Mesendoderm (in vitro differentiated cells): Measurements from ENCODE around the gene SLC16A9.
"Not testable (repeated sequence)": the region's sequence is repeated elsewhere in the genome, so short reads cannot be mapped to it uniquely, and the experiment has no call there.

Experiments
- DNase-seq: peaks from one replicate; pipeline ENCODE4 v3.0.0; 2013
- H2AK5ac ChIP-seq: 2 replicates; pipeline ENCODE4 v1.6.1; 2013; ENCODE audit warnings: low read length, inconsistent platforms
- H2BK120ac ChIP-seq: 2 replicates; pipeline ENCODE4 v1.6.1; 2013; ENCODE audit warnings: low read depth, mild to moderate bottlenecking, low read length, moderate library complexity, mixed read lengths
- H2BK15ac ChIP-seq: replicated peaks from 2 replicates; pipeline ENCODE4 v1.6.1; 2013; ENCODE audit warnings: low read depth, mild to moderate bottlenecking, moderate library complexity
- H2BK5ac ChIP-seq: 2 replicates; pipeline ENCODE4 v1.6.1; 2013; ENCODE audit warnings: low read length, inconsistent platforms
- H3K18ac ChIP-seq: 2 replicates; pipeline ENCODE4 v1.6.1; 2013; ENCODE audit warnings: mild to moderate bottlenecking, low read length, mixed read lengths
- H3K23ac ChIP-seq: one replicate; pipeline ENCODE4 v1.6.1; 2013; ENCODE audit warnings: low read length
- H3K27ac ChIP-seq: 2 replicates; pipeline ENCODE4 v1.5.1; 2013; ENCODE audit warnings: low read depth, mild to moderate bottlenecking, inconsistent platforms, low read length, moderate library complexity
- H3K27me3 ChIP-seq: 2 replicates; pipeline ENCODE4 v1.6.1; 2013; ENCODE audit warnings: low read length, control low read depth, mild to moderate bottlenecking, inconsistent platforms; ENCODE audit not compliant: insufficient read depth, poor library complexity
- H3K36me3 ChIP-seq: 2 replicates; pipeline ENCODE4 v1.6.1; 2013; ENCODE audit warnings: low read length, inconsistent platforms; ENCODE audit not compliant: control insufficient read depth, insufficient read depth
- H3K4ac ChIP-seq: one replicate; pipeline ENCODE4 v1.6.1; 2013; ENCODE audit warnings: low read depth, mild to moderate bottlenecking, low read length, moderate library complexity
- H3K4me1 ChIP-seq: 2 replicates; pipeline ENCODE4 v1.6.1; 2013; ENCODE audit warnings: low read depth, low read length, inconsistent platforms; ENCODE audit not compliant: control insufficient read depth
- H3K4me2 ChIP-seq: 2 replicates; pipeline ENCODE4 v1.6.1; 2013; ENCODE audit warnings: low read length
- H3K4me3 ChIP-seq: 2 replicates; pipeline ENCODE4 v1.5.1; 2013; ENCODE audit warnings: mild to moderate bottlenecking, low read length
- H3K56ac ChIP-seq: one replicate; pipeline ENCODE4 v1.6.1; 2013; ENCODE audit warnings: low read length
- H3K79me1 ChIP-seq: 2 replicates; pipeline ENCODE4 v1.6.1; 2013; ENCODE audit warnings: low read length, inconsistent platforms
- H3K79me2 ChIP-seq: 2 replicates; pipeline ENCODE4 v1.6.1; 2013; ENCODE audit warnings: mild to moderate bottlenecking, low read length; ENCODE audit not compliant: control insufficient read depth, insufficient read depth
- H3K9ac ChIP-seq: 2 replicates; pipeline ENCODE4 v1.6.1; 2013; ENCODE audit warnings: low read length, inconsistent platforms
- H4K5ac ChIP-seq: one replicate; pipeline ENCODE4 v1.6.1; 2013; ENCODE audit warnings: low read length
- H4K8ac ChIP-seq: one replicate; pipeline ENCODE4 v1.6.1; 2013; ENCODE audit warnings: low read depth, mild to moderate bottlenecking, control low read depth, low read length, moderate library complexity
- WGBS: extraction: QIAGEN DNeasy Blood & Tissue Kit; methylation state at CpG from one replicate; pipeline ENCODE4 v1.1.7; 2013; ENCODE audit warnings: low lambda C conversion rate, missing lambda C conversion rate; ENCODE audit not compliant: insufficient coverage; ENCODE audit errors: extremely low coverage; 5-methylcytosine and 5-hydroxymethylcytosine counted together

SLC16A9 gene

GRCh38 chr10:59741048-59741447 is 31.4 kb upstream of the SLC16A9 start:
- Histone ChIP-seq H2BK15ac (no peak overlapping the region), H3K4ac (no peak overlapping the region), H3K18ac (no peak overlapping the region), H3K23ac (no peak overlapping the region), H3K4me2 (no peak overlapping the region), H3K27ac (no peak overlapping the region), H3K9ac (no peak overlapping the region), H2BK120ac (no peak overlapping the region), H3K4me3 (no peak overlapping the region), H3K79me2 (no peaks in the 10 kb centered on the region), H4K8ac (no peak overlapping the region), H3K79me1 (no peaks in the 10 kb centered on the region), H2BK5ac (no peak overlapping the region), H4K5ac (no peak overlapping the region), H3K4me1 (no peaks in the 10 kb centered on the region), H3K56ac (no peak overlapping the region), H3K27me3 (no peaks in the 10 kb centered on the region), H2AK5ac (no peak overlapping the region), H3K36me3 (no peaks in the 10 kb centered on the region)
- no peak for DNase-seq

- no peaks in the 10 kb centered on the region for H3K79me2 ChIP-seq
- no peaks in the 10 kb centered on the region for H3K27me3 ChIP-seq
- H2AK5ac ChIP-seq = no peak overlapping the region
- H3K18ac ChIP-seq = no peak overlapping the region
- H3K4me3 ChIP-seq = no peak overlapping the region
- no peaks in the 10 kb centered on the region for H3K79me1 ChIP-seq
- no peak overlapping the region for H2BK120ac ChIP-seq
- no peak overlapping the region for H2BK15ac ChIP-seq
- H3K36me3 ChIP-seq = no peaks in the 10 kb centered on the region
- no CpG with 5 or more reads among the region's 1 CpG for WGBS
- no peak overlapping the region for H3K9ac ChIP-seq
- no peak overlapping the region for H3K23ac ChIP-seq
- H3K4me2 ChIP-seq = no peak overlapping the region
- no peak overlapping the region for H4K5ac ChIP-seq
- H2BK5ac ChIP-seq = no peak overlapping the region
- no peak for DNase-seq
- H3K27ac ChIP-seq = no peak overlapping the region
- no peak overlapping the region for H3K56ac ChIP-seq
- H4K8ac ChIP-seq = no peak overlapping the region
- no peak overlapping the region for H3K4ac ChIP-seq
- H3K4me1 ChIP-seq = no peaks in the 10 kb centered on the region
Observed at GRCh38 chr10:59736749-59737148, 27.1 kb upstream of the SLC16A9 start.

GRCh38 chr10:59735296-59735695 is 25.6 kb upstream of the SLC16A9 start:
- H3K27me3 ChIP-seq = no peaks in the 10 kb centered on the region
- no CpG with 5 or more reads among the region's 1 CpG for WGBS

GRCh38 chr10:59734014-59734462 is 24.4 kb upstream of the SLC16A9 start:
- Histone ChIP-seq H2BK15ac (no peak overlapping the region), H3K4me1 (no peaks in the 10 kb centered on the region), H3K4ac (no peak overlapping the region), H3K79me1 (no peaks in the 10 kb centered on the region), H2BK120ac (no peak overlapping the region), H3K27me3 (no peaks in the 10 kb centered on the region), H3K4me3 (no peak overlapping the region), H3K36me3 (no peaks in the 10 kb centered on the region), H3K23ac (no peak overlapping the region), H2AK5ac (no peak overlapping the region), H3K4me2 (no peak overlapping the region), H3K56ac (no peak overlapping the region), H3K79me2 (no peaks in the 10 kb centered on the region), H4K5ac (no peak overlapping the region), H4K8ac (no peak overlapping the region), H3K9ac (no peak overlapping the region), H3K18ac (no peak overlapping the region), H3K27ac (no peak overlapping the region), H2BK5ac (no peak overlapping the region)
- DNase-seq = no peak
- WGBS = no CpG with 5 or more reads among the region's 3 CpGs

More at GRCh38 chr10:59735296-59735695, 25.6 kb upstream of the SLC16A9 start:
- no peaks in the 10 kb centered on the region for H3K4me1 ChIP-seq
- H3K56ac ChIP-seq = no peak overlapping the region
- no peak overlapping the region for H2BK5ac ChIP-seq
- no peak overlapping the region for H4K8ac ChIP-seq
- no peaks in the 10 kb centered on the region for H3K79me1 ChIP-seq
- H3K23ac ChIP-seq = no peak overlapping the region
- DNase-seq = no peak
- no peak overlapping the region for H3K4me2 ChIP-seq
- H3K36me3 ChIP-seq = no peaks in the 10 kb centered on the region
- no peak overlapping the region for H3K9ac ChIP-seq
- no peak overlapping the region for H4K5ac ChIP-seq
- H3K4ac ChIP-seq = no peak overlapping the region
- H3K4me3 ChIP-seq = no peak overlapping the region
- no peak overlapping the region for H3K27ac ChIP-seq
- no peaks in the 10 kb centered on the region for H3K79me2 ChIP-seq
- no peak overlapping the region for H2BK15ac ChIP-seq
- H2BK120ac ChIP-seq = no peak overlapping the region
- no peak overlapping the region for H2AK5ac ChIP-seq
- H3K18ac ChIP-seq = no peak overlapping the region

GRCh38 chr10:59733321-59734013 is 23.8 kb upstream of the SLC16A9 start:
- H2BK120ac ChIP-seq, H3K79me1 ChIP-seq, H4K5ac ChIP-seq, H3K4ac ChIP-seq, H3K36me3 ChIP-seq, H3K27me3 ChIP-seq, H3K79me2 ChIP-seq, H3K9ac ChIP-seq, H3K4me2 ChIP-seq, H4K8ac ChIP-seq, H3K4me3 ChIP-seq, H2BK15ac ChIP-seq, H2AK5ac ChIP-seq, DNase-seq, H3K27ac ChIP-seq, H2BK5ac ChIP-seq, H3K18ac ChIP-seq, H3K56ac ChIP-seq, H3K4me1 ChIP-seq, H3K23ac ChIP-seq: not testable (repeated sequence)
- no CpG with 5 or more reads among the region's 16 CpGs for WGBS

GRCh38 chr10:59732849-59733248 is 23.2 kb upstream of the SLC16A9 start:
- not testable (repeated sequence) for H2BK15ac ChIP-seq, H3K27me3 ChIP-seq, H3K56ac ChIP-seq, H3K36me3 ChIP-seq, H3K4me2 ChIP-seq, H4K5ac ChIP-seq, H3K4ac ChIP-seq, H3K79me2 ChIP-seq, H2AK5ac ChIP-seq, H2BK5ac ChIP-seq, DNase-seq, H4K8ac ChIP-seq, H3K18ac ChIP-seq, H3K4me3 ChIP-seq, H3K23ac ChIP-seq, H2BK120ac ChIP-seq, H3K9ac ChIP-seq, H3K27ac ChIP-seq, H3K79me1 ChIP-seq, H3K4me1 ChIP-seq
- WGBS = no CpG with 5 or more reads among the region's 4 CpGs
